ENCODE measurements around the gene RRP36.

- TF ChIP-seq POLR2A (IDR thresholded peaks at IDR 0.05): no peak
- TF ChIP-seq, protein P1, sequence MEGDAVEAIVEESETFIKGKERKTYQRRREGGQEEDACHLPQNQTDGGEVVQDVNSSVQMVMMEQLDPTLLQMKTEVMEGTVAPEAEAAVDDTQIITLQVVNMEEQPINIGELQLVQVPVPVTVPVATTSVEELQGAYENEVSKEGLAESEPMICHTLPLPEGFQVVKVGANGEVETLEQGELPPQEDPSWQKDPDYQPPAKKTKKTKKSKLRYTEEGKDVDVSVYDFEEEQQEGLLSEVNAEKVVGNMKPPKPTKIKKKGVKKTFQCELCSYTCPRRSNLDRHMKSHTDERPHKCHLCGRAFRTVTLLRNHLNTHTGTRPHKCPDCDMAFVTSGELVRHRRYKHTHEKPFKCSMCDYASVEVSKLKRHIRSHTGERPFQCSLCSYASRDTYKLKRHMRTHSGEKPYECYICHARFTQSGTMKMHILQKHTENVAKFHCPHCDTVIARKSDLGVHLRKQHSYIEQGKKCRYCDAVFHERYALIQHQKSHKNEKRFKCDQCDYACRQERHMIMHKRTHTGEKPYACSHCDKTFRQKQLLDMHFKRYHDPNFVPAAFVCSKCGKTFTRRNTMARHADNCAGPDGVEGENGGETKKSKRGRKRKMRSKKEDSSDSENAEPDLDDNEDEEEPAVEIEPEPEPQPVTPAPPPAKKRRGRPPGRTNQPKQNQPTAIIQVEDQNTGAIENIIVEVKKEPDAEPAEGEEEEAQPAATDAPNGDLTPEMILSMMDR (IDR thresholded peaks at IDR 0.05): no peak
Measured at GRCh38 chr6:43029120-43029519, 7.7 kb downstream of the RRP36 start.

Data from thyroid gland (tissue), 4 donors.